ENCODE results near the gene PRIMPOL.

PRIMPOL gene

GRCh38 chr4:184668511-184669114, 19.1 kb downstream of the PRIMPOL start:
- no peak for DNase-seq

DNA sequence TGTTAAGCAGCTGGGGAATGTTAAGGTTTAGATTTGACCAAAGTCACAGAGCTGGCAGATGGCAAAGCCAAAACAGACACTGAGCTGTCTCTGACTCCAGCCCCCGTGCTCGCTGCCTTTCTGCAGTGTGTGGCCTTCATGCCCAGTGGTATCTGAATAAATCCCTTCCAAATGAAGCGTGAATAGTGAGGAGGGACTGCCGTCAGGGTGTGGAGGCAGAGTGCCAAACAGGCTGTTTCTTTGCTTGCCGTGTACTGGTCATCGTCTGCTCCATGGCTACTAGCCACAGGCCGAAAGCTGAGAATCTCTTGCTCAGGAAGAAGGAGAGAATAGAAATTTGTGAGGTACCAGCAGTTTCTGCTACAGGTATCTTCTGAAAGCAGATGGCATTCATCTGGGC, 19.7 kb downstream of the PRIMPOL start:
- no peak for DNase-seq

DNA sequence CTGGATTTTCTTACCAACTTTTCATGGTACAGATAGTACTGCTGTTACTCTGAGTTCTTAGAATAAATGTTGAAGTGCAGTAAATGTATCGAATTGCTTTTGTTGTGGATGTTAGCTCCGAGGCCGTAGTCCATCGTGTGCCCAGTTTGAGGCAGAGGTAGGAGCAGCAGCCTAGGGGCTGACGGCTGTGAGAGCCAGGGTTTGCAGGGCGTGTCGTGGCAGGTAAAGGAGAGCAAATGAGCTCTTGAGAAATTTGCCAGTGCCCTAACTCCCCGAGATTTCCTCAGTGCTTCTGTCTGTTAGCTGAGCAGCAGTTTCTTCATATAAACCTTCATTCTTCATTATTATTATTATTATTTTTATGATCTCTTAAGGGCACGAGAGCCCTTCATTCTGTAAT, 21.6 kb downstream of the PRIMPOL start:
- DNase-seq = no peak

- no peak for DNase-seq
Measured at GRCh38 chr4:184672741-184673140, 23.2 kb downstream of the PRIMPOL start.

- no peak for DNase-seq
Measured at GRCh38 chr4:184674011-184674410, 24.5 kb downstream of the PRIMPOL start.

- DNase-seq = no peak
Measured at GRCh38 chr4:184675018-184675417, 25.5 kb downstream of the PRIMPOL start.

DNA sequence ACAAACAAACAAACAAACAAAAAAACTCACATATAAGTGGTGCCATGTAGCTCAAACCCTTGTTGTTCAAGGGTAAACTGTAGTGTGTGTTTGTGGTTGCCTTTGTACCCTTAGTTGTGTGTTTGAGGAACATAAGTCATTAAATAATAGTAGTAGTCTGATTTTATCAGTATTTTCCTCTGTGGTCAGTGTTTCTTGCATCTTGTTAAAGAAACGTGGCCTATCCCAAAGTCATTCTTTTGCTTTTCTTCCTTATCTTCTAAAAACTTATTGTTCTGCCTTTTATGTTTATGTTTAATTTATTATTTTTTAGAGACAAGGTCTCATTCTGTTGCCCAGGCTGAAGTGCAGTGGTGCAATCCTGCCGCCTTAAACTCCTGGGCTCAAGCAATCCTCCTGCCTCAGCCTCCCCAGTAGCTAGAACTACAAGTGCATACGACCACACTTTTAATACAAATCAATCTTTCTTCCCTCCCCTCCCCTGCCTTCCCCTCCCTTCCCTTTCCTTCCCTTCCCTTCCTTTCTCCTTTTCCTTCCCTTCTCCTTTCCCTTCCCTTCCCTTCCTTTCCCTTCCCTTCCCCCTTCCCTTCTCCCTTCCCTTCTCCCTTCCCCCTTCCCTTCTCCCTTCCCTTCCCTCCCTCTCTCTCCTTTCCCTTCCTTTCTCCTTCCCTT, 26.4 kb downstream of the PRIMPOL start:
- DNase-seq = no peak

GRCh38 chr4:184680698-184681097, 31.2 kb downstream of the PRIMPOL start:
- DNase-seq = no peak

- DNase-seq = no peak
Measured at GRCh38 chr4:184681916-184682315, 32.4 kb downstream of the PRIMPOL start.

DNA sequence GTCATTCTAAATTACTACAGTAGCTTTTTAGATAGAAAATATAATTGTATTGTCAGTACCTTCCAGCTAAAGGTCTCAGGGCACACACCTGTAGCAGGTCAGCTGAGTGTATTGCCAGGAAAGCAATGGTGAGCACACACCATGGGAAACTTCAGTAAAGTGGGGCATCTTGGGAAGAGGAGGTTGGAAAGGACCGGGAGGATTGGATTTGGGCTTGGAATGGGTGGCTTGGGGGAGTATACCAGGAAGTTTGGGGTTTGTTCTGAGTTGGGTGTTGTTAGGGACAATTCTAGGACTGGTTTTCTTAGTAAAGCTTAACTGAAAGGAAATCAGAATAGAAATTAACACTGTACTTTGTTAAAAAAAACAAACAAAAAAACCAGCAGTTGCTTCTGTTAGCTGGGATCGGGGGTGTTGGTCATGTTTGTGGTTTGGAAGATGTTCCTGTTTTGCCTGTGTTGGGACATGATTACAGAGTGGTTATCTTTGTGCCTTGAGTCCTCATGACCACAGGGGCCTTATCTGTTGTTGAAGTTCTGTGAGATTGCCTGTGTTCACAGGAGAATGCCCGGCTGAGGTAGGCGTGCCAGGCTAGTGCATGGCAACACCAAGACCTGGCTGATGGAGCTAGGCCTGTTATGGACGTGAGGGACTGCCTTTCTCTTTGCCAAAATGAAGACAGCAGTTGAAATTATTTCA, 35.1 kb downstream of the PRIMPOL start:
- no peak for DNase-seq

DNA sequence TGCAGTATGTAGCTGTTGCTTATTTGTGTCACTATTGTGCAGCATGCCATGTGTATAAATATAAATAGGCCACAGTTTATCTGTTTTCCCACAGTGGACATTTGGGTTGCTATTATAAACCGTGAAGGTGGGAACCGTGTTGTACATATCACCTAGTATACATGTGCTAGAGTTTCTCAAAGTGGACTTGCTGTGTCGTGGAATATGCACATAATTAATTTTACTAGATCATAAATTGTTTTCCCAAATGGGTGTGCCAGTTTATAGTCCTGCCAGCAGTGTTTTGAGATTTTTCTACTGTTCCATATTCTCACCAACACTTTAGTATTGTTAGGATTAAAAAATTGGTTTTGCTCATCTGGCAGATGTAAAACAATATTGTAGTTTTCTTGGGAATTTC, 38.5 kb downstream of the PRIMPOL start:
- no peak for DNase-seq

DNA sequence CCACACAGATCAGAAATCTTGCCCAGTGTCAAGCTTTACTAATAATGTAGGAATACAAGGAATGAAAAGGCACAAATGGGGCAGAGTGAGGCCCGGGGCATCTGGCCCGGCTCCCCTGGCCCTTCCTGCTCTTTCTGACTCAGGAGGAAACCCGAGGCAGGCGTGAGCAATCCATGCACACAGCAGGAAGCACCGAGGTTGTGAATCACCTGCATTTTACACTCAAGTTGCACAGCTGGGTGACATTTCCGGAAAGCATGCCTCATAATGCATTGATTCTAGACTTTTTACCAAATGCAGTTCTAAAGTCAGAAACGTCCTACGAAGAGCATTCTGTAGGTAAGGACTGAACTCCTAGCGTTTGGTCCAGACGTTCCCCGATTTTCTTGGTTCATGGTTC, 38.9 kb downstream of the PRIMPOL start:
- no peak for DNase-seq

- DNase-seq = no peak
Measured at GRCh38 chr4:184689681-184690080, 40.1 kb downstream of the PRIMPOL start.

DNA sequence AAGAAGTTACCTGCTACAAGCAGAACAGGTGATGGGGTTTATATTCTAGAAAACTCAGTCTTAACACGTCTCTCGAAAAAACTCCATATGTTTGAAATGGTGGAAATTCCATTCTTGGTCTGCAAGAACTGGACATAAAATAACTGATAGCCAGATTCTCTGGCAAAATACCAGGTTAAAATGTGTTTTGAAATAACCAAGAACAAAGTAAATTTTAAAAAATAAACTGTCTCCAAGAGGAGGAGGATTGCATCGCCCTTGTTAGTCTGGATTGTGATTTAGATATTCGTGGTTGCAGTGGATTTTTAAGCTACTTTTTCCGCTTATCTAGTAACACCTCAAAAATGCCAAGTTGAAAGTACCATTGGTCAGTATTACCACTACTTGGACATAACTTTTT, 43.5 kb downstream of the PRIMPOL start:
- DNase-seq = no peak

GRCh38 chr4:184694412-184694956, 44.9 kb downstream of the PRIMPOL start:
- DNase-seq = no peak

GRCh38 chr4:184695178-184695896, 45.8 kb downstream of the PRIMPOL start:
- no peak for DNase-seq

DNA sequence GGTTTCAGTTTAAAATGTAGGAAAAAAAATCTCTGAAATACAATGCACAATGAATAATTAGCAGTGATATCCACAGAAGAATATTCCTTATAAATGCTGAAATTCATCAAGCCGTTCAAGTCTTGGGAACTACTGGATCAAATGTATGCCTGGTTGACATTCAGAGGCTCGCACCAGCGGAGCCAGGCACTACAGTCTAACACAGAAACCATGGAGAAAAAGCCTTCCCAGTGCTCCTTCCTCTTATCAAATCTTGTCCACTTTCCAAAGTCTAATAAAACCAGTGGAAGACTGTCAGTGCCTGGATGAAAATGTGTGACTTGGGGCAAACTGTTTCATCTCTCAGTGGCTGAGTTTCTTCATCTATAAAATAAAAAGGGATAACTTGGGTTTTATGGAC, 48.4 kb downstream of the PRIMPOL start:
- no peak for DNase-seq

- no peak for DNase-seq
Measured at GRCh38 chr4:184699941-184700340, 50.4 kb downstream of the PRIMPOL start.

DNA sequence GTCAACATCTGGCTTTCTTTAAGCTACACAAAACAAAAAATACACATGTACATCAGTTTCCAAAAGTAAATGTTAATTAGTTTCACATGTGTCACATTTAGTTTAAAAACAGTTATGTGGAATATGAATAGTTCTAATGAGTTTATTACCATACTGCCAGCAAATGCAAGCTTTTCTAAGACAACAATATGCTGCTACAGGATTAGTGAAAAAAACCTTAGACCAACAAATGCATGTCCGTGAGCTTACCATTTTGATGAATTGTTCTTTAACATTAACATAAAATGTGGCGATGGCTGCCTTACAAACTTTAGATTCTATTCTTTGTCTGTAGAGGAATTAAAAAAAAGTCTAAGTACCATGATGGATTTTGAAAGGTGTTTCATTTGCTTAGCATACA, 52.6 kb downstream of the PRIMPOL start:
- no peak for DNase-seq

DNA sequence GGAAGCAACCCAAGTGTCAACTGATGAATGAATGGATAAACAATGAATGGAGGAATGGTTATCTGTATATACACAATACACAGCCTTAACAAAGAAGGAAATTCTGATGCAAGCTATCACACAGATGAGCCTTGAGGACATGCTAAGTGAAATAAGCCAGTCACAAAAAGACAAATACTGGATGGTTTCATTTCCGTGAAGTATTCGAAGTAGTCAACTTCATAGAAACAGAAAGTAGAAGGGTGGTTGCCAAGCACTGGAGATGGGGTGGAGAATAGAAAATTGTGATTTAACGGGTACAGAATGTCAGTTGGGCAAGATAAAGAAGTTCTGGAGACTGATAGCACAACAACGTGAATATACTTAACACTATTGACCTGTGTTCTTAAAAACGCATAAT, 56.2 kb downstream of the PRIMPOL start:
- DNase-seq = no peak

DNA sequence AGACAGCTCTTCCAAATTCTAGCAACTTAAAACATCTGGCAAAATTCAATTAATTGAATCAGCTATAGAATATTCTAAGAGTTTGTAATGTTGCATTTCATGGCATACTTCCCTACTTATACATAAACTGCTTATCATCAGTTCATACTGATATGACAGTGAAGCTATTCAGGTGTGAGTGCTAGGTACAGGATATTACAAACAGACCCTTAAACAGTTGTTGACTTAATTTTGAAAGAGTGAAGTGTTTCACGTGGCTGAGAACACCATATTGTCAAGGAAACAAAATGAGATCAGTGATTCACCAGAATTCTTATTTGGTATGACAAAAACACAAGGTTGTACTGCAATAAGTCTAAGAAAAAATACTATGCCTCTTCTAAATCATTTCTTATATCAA, 56.9 kb downstream of the PRIMPOL start:
- no peak for DNase-seq

DNA sequence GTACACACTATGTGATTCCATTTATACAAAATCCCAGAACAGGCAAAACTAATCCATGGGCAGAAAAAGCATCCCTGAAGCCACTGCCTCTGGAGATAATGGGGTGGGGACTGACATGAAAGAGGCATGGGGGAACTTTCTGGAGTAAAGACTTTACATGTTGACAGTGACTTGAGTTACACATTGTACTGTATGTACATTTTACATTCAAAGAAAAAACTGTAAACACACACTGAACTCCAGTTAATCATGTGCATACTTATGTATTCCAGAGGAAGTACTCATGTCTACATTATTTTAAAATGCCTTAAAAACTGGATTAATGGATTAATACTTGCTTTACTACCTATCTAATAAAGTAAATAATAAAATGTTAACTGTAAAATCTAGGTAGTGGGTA, 62.8 kb downstream of the PRIMPOL start:
- DNase-seq = no peak

DNA sequence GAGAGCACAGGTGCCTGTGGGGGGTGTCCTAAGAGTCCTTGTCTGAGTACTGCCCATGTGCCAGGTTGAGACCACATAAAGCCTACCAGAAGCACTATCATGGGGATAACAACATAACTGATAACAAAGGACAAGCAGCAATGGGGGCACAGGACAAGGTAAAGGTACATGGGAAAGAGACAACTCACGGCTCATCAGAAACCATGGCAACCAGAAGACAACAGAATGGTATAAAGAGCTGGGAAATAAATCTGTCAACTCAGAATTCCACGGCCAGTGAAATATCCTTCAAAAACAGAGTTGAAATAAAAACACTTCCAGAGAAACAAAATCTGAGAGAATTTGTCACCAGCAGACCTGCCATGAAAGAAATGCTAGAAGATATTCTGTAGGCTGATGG, 64.3 kb downstream of the PRIMPOL start:
- DNase-seq = no peak

- no peak for DNase-seq
Measured at GRCh38 chr4:184715526-184715925, 66.0 kb downstream of the PRIMPOL start.

All from NCI-H1105 (cell line).